SK-N-SH (cell line): ENCODE results near the gene GABRB3. TPM values are rescaled to one million over a fixed set of nuclear protein-coding genes. Genes with fewer than 3 reads are reported as not detected.

ENCODE experiments used
- CTCF ChIA-PET: fragments of 300-600, 350-600 bp; formaldehyde crosslinking; extraction: SDS; loops from one replicate; lab custom pipeline; 2021; lab: Yijun Ruan, JAX
- POLR2A ChIA-PET: fragments of 350-600 bp; sonication (Branson Sonifier 250); formaldehyde crosslinking; extraction: SDS; loops from one replicate; lab custom pipeline; 2020; ENCODE audit warnings: antibody characterized with exemption, inconsistent platforms; lab: Yijun Ruan, JAX
- DNase-seq: peaks from one replicate; pipeline ENCODE4 v3.0.0; 2012
- H2AFZ ChIP-seq: fragments of 200-600 bp; sonication (generic); 2 replicates; pipeline ENCODE4 v1.8.1; 2016; ENCODE audit warnings: antibody characterized with exemption, mild to moderate bottlenecking, low read depth
- H3F3A ChIP-seq: fragments of 200-600 bp; sonication (generic); replicated peaks from 2 replicates; pipeline ENCODE3; 2016; ENCODE audit warnings: antibody characterized with exemption, mild to moderate bottlenecking; ENCODE audit not compliant: insufficient read depth
- H3K27ac ChIP-seq, 2 experiments: fragments of 200-500 bp in 1 of 2; fragments of 200-600 bp in 1 of 2; sonication (Bioruptor generic) in 1 of 2; sonication (generic), shearing (Covaris generic) in 1 of 2; 2 replicates each; pipeline versions ENCODE4 v1.5.1 to v1.6.1; 2014 to 2016; ENCODE audit warnings: low read depth in 2 of 2, inconsistent platforms in 1 of 2, low read length in 1 of 2, mild to moderate bottlenecking in 1 of 2, mixed read lengths in 1 of 2
- H3K27me3 ChIP-seq: fragments of 200-600 bp; sonication (generic), shearing (Covaris generic); 2 replicates; pipeline ENCODE4 v1.6.1; 2016; ENCODE audit warnings: mixed run types; ENCODE audit not compliant: insufficient read depth
- H3K36me3 ChIP-seq, 2 experiments: fragments of 200-500 bp in 1 of 2; fragments of 200-600 bp in 1 of 2; sonication (Bioruptor generic) in 1 of 2; sonication (generic) in 1 of 2; replicated peaks in 1 of 2; 2 replicates each; pipeline versions ENCODE3 to v1.5.1; 2014 to 2016; ENCODE audit warnings: low read length in 1 of 2, mild to moderate bottlenecking in 1 of 2; ENCODE audit not compliant: insufficient read depth in 2 of 2, control insufficient read depth in 1 of 2
- H3K4me1 ChIP-seq, 2 experiments: fragments of 200-500 bp in 1 of 2; fragments of 200-600 bp in 1 of 2; sonication (Bioruptor generic) in 1 of 2; sonication (generic), shearing (Covaris generic) in 1 of 2; 2 replicates each; pipeline versions ENCODE4 v1.5.1 to v1.6.1; 2014 to 2016; ENCODE audit warnings: low read depth in 1 of 2, low read length in 1 of 2, mixed run types in 1 of 2; ENCODE audit not compliant: insufficient read depth in 2 of 2, control insufficient read depth in 1 of 2
- H3K4me2 ChIP-seq: fragments of 200-600 bp; sonication (generic), shearing (Covaris generic); 2 replicates; pipeline ENCODE4 v1.6.1; 2017; ENCODE audit warnings: mixed run types
- H3K4me3 ChIP-seq, 2 experiments: fragments of 200-500 bp in 1 of 2; fragments of 200-600 bp in 1 of 2; sonication (Bioruptor generic) in 1 of 2; sonication (generic), shearing (Covaris generic) in 1 of 2; 2 replicates each; pipeline versions ENCODE4 v1.5.1 to v1.8.1; 2014 to 2016; ENCODE audit warnings: low read depth in 2 of 2, inconsistent platforms in 1 of 2, low read length in 1 of 2, mild to moderate bottlenecking in 1 of 2, mixed read lengths in 1 of 2, moderate library complexity in 1 of 2
- H3K79me2 ChIP-seq: fragments of 200-600 bp; sonication (generic); 2 replicates; pipeline ENCODE4 v1.8.1; 2017; ENCODE audit warnings: mild to moderate bottlenecking; ENCODE audit not compliant: insufficient read depth
- H3K9ac ChIP-seq: fragments of 200-600 bp; sonication (generic); 2 replicates; pipeline ENCODE4 v1.6.1; 2017; ENCODE audit warnings: mixed run types
- H3K9me2 ChIP-seq: fragments of 200-600 bp; sonication (generic); 2 replicates; pipeline ENCODE4 v1.6.1; 2017; ENCODE audit warnings: mixed run types
- H3K9me3 ChIP-seq: fragments of 200-600 bp; sonication (generic); 2 replicates; pipeline ENCODE4 v1.6.1; 2017; ENCODE audit warnings: mixed run types, mild to moderate bottlenecking, moderate library complexity
- H4K20me1 ChIP-seq: fragments of 200-600 bp; sonication (generic); 2 replicates; pipeline ENCODE4 v1.6.1; 2017; ENCODE audit warnings: mild to moderate bottlenecking, mixed run types; ENCODE audit not compliant: insufficient read depth
- CHD2 ChIP-seq: fragments of 150-350 bp; IDR thresholded peaks from 2 replicates; pipeline ENCODE4 v1.6.1; 2018; ENCODE audit warnings: low read length; ENCODE audit not compliant: partially characterized antibody
- EP300 ChIP-seq, 2 experiments: IDR thresholded peaks; 2 replicates each; pipeline versions ENCODE4 v1.4.0 to v1.6.1; 2012; ENCODE audit warnings: borderline replicate concordance in 1 of 2, low read depth in 1 of 2, low read length in 1 of 2
- EZH2phosphoT487 ChIP-seq: fragments of 200-600 bp; sonication (generic); IDR thresholded peaks from 2 replicates; pipeline ENCODE4 v1.6.1; 2017; ENCODE audit warnings: low read depth, mixed run types, mild to moderate bottlenecking, antibody characterized with exemption, moderate library complexity, borderline replicate concordance
- FOXM1 ChIP-seq: IDR thresholded peaks from 2 replicates; pipeline ENCODE4 v1.4.0; 2012; ENCODE audit warnings: low read depth, mild to moderate bottlenecking
- GATA2 ChIP-seq: sonication (generic); formaldehyde crosslinking; IDR thresholded peaks from 2 replicates; pipeline ENCODE4 v1.5.0; 2020; ENCODE audit warnings: mild to moderate bottlenecking, missing genetic modification reagents
- JUND ChIP-seq: IDR thresholded peaks from 2 replicates; pipeline ENCODE4 v1.4.0; 2012
- MEF2A ChIP-seq: IDR thresholded peaks from 2 replicates; pipeline ENCODE4 v1.4.0; 2012; ENCODE audit warnings: low read depth, borderline replicate concordance
- MXI1 ChIP-seq: IDR thresholded peaks from 2 replicates; pipeline ENCODE4 v1.6.1; 2012; ENCODE audit warnings: mild to moderate bottlenecking, low read depth, low read length, improper control_type of control experiment
- NFIC ChIP-seq: IDR thresholded peaks from 2 replicates; pipeline ENCODE4 v1.4.0; 2012; ENCODE audit warnings: borderline replicate concordance
- POLR2AphosphoS5 ChIP-seq: IDR thresholded peaks from 2 replicates; pipeline ENCODE4 v1.6.1; 2012; ENCODE audit warnings: low read depth, low read length
- RAD21 ChIP-seq: IDR thresholded peaks from 2 replicates; pipeline ENCODE4 v1.6.1; 2012; ENCODE audit warnings: mild to moderate bottlenecking, low read length
- RFX5 ChIP-seq: IDR thresholded peaks from 2 replicates; pipeline ENCODE4 v1.6.1; 2012; ENCODE audit warnings: mild to moderate bottlenecking, improper control_type of control experiment, low read length
- RXRA ChIP-seq: IDR thresholded peaks from 2 replicates; pipeline ENCODE4 v1.4.0; 2012; ENCODE audit warnings: low read depth, mild to moderate bottlenecking, borderline replicate concordance
- SIN3A ChIP-seq: IDR thresholded peaks from 2 replicates; pipeline ENCODE4 v1.6.1; 2012; ENCODE audit warnings: low read depth, mild to moderate bottlenecking, low read length, moderate library complexity, borderline replicate concordance
- TAF1 ChIP-seq: IDR thresholded peaks from 2 replicates; pipeline ENCODE4 v1.6.1; 2012; ENCODE audit warnings: low read depth, mild to moderate bottlenecking, low read length, moderate library complexity, borderline replicate concordance
- TEAD4 ChIP-seq: IDR thresholded peaks from 2 replicates; pipeline ENCODE4 v1.4.0; 2012; ENCODE audit warnings: mild to moderate bottlenecking, borderline replicate concordance; ENCODE audit not compliant: insufficient read depth
- YY1 ChIP-seq: IDR thresholded peaks from 2 replicates; pipeline ENCODE4 v1.4.0; 2012; ENCODE audit warnings: low read depth, mild to moderate bottlenecking
- WGBS: methylation state at CpG from one replicate; pipeline ENCODE4 v1.1.6; 2017; ENCODE audit warnings: low lambda C conversion rate; 5-methylcytosine and 5-hydroxymethylcytosine counted together
- polyA plus RNA-seq, 3 experiments: library from polyadenylated mRNA; depleted of rRNA; stranded (reverse); fragments of >200 nt; gene quantifications; 2 replicates each; pipeline ENCODE4 v1.2.3, GENCODE V29; 2012
- TF ChIP-seq, protein P1 (sequence below): IDR thresholded peaks from 2 replicates; pipeline ENCODE4 v1.6.1; 2012; ENCODE audit warnings: mild to moderate bottlenecking, low read depth, low read length, moderate library complexity
- TF ChIP-seq, protein P2 (sequence below): fragments of 150-350 bp; IDR thresholded peaks from 2 replicates; pipeline ENCODE4 v1.6.1; 2017; ENCODE audit warnings: antibody characterized with exemption, low read length, low read depth, borderline replicate concordance

GABRB3 gene
- polyA plus RNA-seq, 1 of the 3 experiments (the other 2 are of a cell fraction) = 0.10 TPM

DNA sequence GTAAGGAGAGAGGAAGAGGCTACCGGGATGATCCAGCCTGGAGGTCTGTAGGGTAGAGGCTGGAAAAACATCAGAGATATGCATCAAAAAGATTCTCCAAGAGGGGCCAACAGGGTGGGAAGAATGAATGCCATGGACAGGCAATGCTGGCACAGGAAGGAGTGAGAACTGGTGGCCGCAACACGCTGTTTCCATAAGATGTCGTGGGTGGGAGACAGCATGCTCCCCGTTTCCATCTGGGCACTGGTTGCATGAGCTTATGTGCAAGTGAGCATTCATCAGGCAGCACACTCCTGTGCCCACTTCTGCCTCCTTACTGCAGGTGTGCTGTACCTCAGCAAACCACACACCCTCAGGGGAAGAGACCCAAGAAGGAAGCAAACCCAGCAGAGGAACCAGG, 59.4 kb downstream of the GABRB3 start (continued):
- TF ChIP-seq, protein P1, sequence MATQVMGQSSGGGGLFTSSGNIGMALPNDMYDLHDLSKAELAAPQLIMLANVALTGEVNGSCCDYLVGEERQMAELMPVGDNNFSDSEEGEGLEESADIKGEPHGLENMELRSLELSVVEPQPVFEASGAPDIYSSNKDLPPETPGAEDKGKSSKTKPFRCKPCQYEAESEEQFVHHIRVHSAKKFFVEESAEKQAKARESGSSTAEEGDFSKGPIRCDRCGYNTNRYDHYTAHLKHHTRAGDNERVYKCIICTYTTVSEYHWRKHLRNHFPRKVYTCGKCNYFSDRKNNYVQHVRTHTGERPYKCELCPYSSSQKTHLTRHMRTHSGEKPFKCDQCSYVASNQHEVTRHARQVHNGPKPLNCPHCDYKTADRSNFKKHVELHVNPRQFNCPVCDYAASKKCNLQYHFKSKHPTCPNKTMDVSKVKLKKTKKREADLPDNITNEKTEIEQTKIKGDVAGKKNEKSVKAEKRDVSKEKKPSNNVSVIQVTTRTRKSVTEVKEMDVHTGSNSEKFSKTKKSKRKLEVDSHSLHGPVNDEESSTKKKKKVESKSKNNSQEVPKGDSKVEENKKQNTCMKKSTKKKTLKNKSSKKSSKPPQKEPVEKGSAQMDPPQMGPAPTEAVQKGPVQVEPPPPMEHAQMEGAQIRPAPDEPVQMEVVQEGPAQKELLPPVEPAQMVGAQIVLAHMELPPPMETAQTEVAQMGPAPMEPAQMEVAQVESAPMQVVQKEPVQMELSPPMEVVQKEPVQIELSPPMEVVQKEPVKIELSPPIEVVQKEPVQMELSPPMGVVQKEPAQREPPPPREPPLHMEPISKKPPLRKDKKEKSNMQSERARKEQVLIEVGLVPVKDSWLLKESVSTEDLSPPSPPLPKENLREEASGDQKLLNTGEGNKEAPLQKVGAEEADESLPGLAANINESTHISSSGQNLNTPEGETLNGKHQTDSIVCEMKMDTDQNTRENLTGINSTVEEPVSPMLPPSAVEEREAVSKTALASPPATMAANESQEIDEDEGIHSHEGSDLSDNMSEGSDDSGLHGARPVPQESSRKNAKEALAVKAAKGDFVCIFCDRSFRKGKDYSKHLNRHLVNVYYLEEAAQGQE = no peak
- no peak for TF ChIP-seq GATA2 (CRISPR knock-in tag)

DNA sequence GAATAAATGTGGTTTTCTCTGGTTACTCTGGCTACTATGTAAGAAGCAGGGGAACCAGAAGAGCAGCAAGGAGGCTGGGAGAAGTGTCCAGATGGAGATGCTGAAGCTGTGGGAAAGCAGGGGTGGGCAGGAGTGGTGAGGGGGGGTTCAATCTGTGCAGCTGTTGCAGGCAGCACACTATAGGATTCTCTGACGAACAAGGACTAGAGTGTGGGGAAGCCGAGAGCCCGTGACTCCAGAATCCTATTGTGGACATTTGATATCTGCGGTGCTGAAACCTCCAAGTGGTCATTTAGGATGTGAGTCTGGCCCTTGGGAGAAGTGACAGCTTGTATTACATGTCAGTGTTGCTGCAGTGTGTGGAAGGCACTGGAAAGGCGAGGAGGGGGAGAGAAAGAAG, 60.5 kb downstream of the GABRB3 start:
- CTCF ChIA-PET = no interaction called here
- Histone ChIP-seq H3K36me3 (no peaks in the 10 kb centered on the region), H3K9me2 (no peaks in the 10 kb centered on the region), H2AFZ (no peak overlapping the region), H3K79me2 (no peaks in the 10 kb centered on the region), H3K9ac (no peak overlapping the region), H3K27me3 (no peaks in the 10 kb centered on the region), H3K4me2 (no peak overlapping the region), H3F3A (no peaks in the 10 kb centered on the region), H3K27ac (no peak overlapping the region), H3K4me1 (no peaks in the 10 kb centered on the region), H3K4me3 (no peak overlapping the region), H3K9me3 (no peaks in the 10 kb centered on the region), H4K20me1 (no peaks in the 10 kb centered on the region)
- POLR2A ChIA-PET = no interaction called here
- no peak for TF ChIP-seq RAD21
- no peak for TF ChIP-seq JUND
- TF ChIP-seq YY1 = no peak
- TF ChIP-seq MXI1 = no peak
- no peak for TF ChIP-seq EZH2phosphoT487
- no peak for TF ChIP-seq RFX5
- no peak for TF ChIP-seq TAF1
- TF ChIP-seq MEF2A = no peak
- no peak for TF ChIP-seq RXRA
- no peak for TF ChIP-seq FOXM1
- no peak for TF ChIP-seq POLR2AphosphoS5
- TF ChIP-seq NFIC = no peak
- TF ChIP-seq, protein P2, sequence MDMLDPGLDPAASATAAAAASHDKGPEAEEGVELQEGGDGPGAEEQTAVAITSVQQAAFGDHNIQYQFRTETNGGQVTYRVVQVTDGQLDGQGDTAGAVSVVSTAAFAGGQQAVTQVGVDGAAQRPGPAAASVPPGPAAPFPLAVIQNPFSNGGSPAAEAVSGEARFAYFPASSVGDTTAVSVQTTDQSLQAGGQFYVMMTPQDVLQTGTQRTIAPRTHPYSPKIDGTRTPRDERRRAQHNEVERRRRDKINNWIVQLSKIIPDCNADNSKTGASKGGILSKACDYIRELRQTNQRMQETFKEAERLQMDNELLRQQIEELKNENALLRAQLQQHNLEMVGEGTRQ = no peak
- no peak for TF ChIP-seq SIN3A
- TF ChIP-seq TEAD4 = no peak
- TF ChIP-seq EP300 (IDR thresholded peaks at IDR 0.05; ENCODE audit: borderline replicate concordance in 1 of 2, low read depth in 1 of 2, low read length in 1 of 2) = no peak
- TF ChIP-seq CHD2 = no peak
- no peak for DNase-seq
- WGBS = 48% methylated on average over 5 of the region's 5 CpGs
